HG03097 (cell line): ENCODE data around the gene GRM4.

ENCODE experiments used
- ATAC-seq: cut with Tn5 transposase; IDR thresholded peaks from one replicate; pipeline ENCODE4 v1.9.1; 2021; ENCODE audit not compliant: unreplicated experiment, low FRiP score

Gene GRM4

GRCh38 chr6:34090935-34091334, 55.0 kb downstream of the GRM4 start:
- no peak for ATAC-seq

GRCh38 chr6:34090529-34090928, 55.4 kb downstream of the GRM4 start:
- ATAC-seq = no peak

- ATAC-seq = no peak
Measured at GRCh38 chr6:34086558-34086957, 59.3 kb downstream of the GRM4 start.

- no peak for ATAC-seq
Measured at GRCh38 chr6:34085453-34086170, 60.3 kb downstream of the GRM4 start.

GRCh38 chr6:34084591-34085290, 61.1 kb downstream of the GRM4 start:
- no peak for ATAC-seq

- ATAC-seq = no peak
Measured at GRCh38 chr6:34082864-34083626, 62.8 kb downstream of the GRM4 start.

GRCh38 chr6:34082348-34082747, 63.5 kb downstream of the GRM4 start:
- no peak for ATAC-seq

- ATAC-seq = no peak
Measured at GRCh38 chr6:34080357-34080756, 65.5 kb downstream of the GRM4 start.

GRCh38 chr6:34079899-34080298, 66.0 kb downstream of the GRM4 start:
- no peak for ATAC-seq

- ATAC-seq = no peak
Measured at GRCh38 chr6:34075906-34076305, 70.0 kb downstream of the GRM4 start.

GRCh38 chr6:34074064-34074742, 71.7 kb downstream of the GRM4 start:
- ATAC-seq = no peak

GRCh38 chr6:34073540-34073939, 72.3 kb downstream of the GRM4 start:
- no peak for ATAC-seq

- ATAC-seq = no peak
Measured at GRCh38 chr6:34072727-34073126, 73.2 kb downstream of the GRM4 start.

- ATAC-seq = no peak
Measured at GRCh38 chr6:34071884-34072379, 74.0 kb downstream of the GRM4 start.

- ATAC-seq = no peak
Measured at GRCh38 chr6:34071136-34071883, 74.6 kb downstream of the GRM4 start.

- no peak for ATAC-seq
Measured at GRCh38 chr6:34070315-34071135, 75.4 kb downstream of the GRM4 start.

GRCh38 chr6:34068462-34069044, 77.3 kb downstream of the GRM4 start:
- ATAC-seq = no peak

GRCh38 chr6:34067814-34068213, 78.1 kb downstream of the GRM4 start:
- no peak for ATAC-seq
